Measurements from ENCODE around the gene DPH7. TPM values are rescaled to one million over a fixed set of nuclear protein-coding genes. Genes with fewer than 3 reads are reported as not detected.

The DPH7 gene
- total and polyA plus RNA-seq, 4 donors = 7.9 to 18.9 (median 12.3) TPM

DNA sequence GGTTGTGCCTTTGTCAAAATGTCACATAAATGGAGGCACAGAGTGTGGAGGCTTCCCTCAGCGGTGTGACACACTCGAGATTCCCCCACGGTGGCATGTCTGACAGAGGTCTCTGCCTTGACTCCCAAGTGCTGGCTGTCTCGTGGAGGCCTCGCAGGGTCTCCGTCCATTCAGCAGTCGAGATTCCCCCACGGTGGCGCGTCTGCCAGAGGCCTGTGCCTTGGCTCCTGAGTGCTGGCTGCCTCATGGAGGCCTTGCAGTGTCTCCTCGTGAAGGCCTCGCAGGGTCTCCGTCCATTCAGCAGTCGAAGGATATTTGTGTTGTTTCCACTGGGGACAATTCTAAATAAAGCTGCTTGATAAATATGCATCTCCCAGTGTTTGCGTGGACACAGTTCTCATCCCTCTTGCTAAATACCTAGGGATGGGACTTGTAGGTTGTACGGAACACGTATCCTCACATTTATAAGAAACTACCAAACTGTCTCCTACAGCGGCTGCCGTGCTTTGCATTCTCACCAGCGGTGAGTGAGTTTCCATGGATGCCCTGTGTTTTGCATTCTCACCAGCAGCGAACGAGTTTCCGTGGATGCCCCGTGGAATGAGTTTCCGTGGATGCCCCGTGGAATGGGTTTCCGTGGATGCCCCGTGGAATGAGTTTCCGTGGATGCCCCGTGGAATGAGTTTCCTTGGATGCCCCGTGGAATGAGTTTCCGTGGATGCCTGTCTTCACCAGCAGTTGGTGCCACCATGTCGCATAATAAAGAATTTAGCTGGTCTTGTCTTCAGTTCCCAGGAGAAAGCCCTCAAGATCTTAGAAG lies 54.4 kb downstream of the DPH7 start:
- TF ChIP-seq SP1 (IDR thresholded peaks at IDR 0.05) (no peak), RXRA (IDR thresholded peaks at IDR 0.05) (no peak), GABPA (IDR thresholded peaks at IDR 0.05 in 1 of 2, conservative IDR thresholded peaks at IDR 0.05 in 1 of 2) (no peak), FOXA2 (IDR thresholded peaks at IDR 0.05) (no peak), RAD21 (IDR thresholded peaks at IDR 0.05) (no peak), HNF4A (conservative IDR thresholded peaks at IDR 0.05) (no peak), JUND (IDR thresholded peaks at IDR 0.05) (no peak), HNF4G (IDR thresholded peaks at IDR 0.05) (no peak), NR2F2 (IDR thresholded peaks at IDR 0.05) (no peak), EGR1 (IDR thresholded peaks at IDR 0.05; ENCODE audit: low read depth in 2 of 2) (no peak)
- TF ChIP-seq, protein P1, sequence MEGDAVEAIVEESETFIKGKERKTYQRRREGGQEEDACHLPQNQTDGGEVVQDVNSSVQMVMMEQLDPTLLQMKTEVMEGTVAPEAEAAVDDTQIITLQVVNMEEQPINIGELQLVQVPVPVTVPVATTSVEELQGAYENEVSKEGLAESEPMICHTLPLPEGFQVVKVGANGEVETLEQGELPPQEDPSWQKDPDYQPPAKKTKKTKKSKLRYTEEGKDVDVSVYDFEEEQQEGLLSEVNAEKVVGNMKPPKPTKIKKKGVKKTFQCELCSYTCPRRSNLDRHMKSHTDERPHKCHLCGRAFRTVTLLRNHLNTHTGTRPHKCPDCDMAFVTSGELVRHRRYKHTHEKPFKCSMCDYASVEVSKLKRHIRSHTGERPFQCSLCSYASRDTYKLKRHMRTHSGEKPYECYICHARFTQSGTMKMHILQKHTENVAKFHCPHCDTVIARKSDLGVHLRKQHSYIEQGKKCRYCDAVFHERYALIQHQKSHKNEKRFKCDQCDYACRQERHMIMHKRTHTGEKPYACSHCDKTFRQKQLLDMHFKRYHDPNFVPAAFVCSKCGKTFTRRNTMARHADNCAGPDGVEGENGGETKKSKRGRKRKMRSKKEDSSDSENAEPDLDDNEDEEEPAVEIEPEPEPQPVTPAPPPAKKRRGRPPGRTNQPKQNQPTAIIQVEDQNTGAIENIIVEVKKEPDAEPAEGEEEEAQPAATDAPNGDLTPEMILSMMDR (IDR thresholded peaks at IDR 0.05; ENCODE audit: low read depth, low read length, missing input control) = no peak
- TF ChIP-seq, protein P2, sequence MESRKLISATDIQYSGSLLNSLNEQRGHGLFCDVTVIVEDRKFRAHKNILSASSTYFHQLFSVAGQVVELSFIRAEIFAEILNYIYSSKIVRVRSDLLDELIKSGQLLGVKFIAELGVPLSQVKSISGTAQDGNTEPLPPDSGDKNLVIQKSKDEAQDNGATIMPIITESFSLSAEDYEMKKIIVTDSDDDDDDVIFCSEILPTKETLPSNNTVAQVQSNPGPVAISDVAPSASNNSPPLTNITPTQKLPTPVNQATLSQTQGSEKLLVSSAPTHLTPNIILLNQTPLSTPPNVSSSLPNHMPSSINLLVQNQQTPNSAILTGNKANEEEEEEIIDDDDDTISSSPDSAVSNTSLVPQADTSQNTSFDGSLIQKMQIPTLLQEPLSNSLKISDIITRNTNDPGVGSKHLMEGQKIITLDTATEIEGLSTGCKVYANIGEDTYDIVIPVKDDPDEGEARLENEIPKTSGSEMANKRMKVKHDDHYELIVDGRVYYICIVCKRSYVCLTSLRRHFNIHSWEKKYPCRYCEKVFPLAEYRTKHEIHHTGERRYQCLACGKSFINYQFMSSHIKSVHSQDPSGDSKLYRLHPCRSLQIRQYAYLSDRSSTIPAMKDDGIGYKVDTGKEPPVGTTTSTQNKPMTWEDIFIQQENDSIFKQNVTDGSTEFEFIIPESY (IDR thresholded peaks at IDR 0.05) = no peak
- TF ChIP-seq, protein P3, sequence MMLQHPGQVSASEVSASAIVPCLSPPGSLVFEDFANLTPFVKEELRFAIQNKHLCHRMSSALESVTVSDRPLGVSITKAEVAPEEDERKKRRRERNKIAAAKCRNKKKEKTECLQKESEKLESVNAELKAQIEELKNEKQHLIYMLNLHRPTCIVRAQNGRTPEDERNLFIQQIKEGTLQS (IDR thresholded peaks at IDR 0.05) = no peak
- TF ChIP-seq, protein P4, sequence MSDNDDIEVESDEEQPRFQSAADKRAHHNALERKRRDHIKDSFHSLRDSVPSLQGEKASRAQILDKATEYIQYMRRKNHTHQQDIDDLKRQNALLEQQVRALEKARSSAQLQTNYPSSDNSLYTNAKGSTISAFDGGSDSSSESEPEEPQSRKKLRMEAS (IDR thresholded peaks at IDR 0.05) = no peak
- TF ChIP-seq, protein P5, sequence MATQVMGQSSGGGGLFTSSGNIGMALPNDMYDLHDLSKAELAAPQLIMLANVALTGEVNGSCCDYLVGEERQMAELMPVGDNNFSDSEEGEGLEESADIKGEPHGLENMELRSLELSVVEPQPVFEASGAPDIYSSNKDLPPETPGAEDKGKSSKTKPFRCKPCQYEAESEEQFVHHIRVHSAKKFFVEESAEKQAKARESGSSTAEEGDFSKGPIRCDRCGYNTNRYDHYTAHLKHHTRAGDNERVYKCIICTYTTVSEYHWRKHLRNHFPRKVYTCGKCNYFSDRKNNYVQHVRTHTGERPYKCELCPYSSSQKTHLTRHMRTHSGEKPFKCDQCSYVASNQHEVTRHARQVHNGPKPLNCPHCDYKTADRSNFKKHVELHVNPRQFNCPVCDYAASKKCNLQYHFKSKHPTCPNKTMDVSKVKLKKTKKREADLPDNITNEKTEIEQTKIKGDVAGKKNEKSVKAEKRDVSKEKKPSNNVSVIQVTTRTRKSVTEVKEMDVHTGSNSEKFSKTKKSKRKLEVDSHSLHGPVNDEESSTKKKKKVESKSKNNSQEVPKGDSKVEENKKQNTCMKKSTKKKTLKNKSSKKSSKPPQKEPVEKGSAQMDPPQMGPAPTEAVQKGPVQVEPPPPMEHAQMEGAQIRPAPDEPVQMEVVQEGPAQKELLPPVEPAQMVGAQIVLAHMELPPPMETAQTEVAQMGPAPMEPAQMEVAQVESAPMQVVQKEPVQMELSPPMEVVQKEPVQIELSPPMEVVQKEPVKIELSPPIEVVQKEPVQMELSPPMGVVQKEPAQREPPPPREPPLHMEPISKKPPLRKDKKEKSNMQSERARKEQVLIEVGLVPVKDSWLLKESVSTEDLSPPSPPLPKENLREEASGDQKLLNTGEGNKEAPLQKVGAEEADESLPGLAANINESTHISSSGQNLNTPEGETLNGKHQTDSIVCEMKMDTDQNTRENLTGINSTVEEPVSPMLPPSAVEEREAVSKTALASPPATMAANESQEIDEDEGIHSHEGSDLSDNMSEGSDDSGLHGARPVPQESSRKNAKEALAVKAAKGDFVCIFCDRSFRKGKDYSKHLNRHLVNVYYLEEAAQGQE (IDR thresholded peaks at IDR 0.05) = no peak
- no peak overlapping the region for H3K27ac ChIP-seq (ENCODE audit: low read depth in 1 of 2, low read length in 2 of 2)
- no peaks in the 10 kb centered on the region for H3K4me1 ChIP-seq (ENCODE audit: control insufficient read depth in 4 of 4, insufficient read depth in 4 of 4, low read length in 3 of 4)
- WGBS = 97% methylated on average over 33 of the region's 33 CpGs
- H3K4me3 ChIP-seq (ENCODE audit: low read depth in 1 of 3, low read length in 3 of 3) = no peak overlapping the region
- no peak overlapping the region for H3K9ac ChIP-seq (ENCODE audit: low read depth in 1 of 2, low read length in 2 of 2)
- H3K27me3 ChIP-seq (ENCODE audit: control insufficient read depth in 4 of 4, insufficient read depth in 4 of 4, low read length in 3 of 4) = no peaks in the 10 kb centered on the region
- no peaks in the 10 kb centered on the region for H3K9me3 ChIP-seq (ENCODE audit: control insufficient read depth in 4 of 4, low read length in 3 of 4)
- peaks cover 0 to 11% (median 4%) of the 10 kb centered on the region in 4 donors for H3K36me3 ChIP-seq (ENCODE audit: control insufficient read depth in 4 of 4, insufficient read depth in 3 of 4, low read depth in 1 of 4, low read length in 3 of 4)
- no peak for DNase-seq (ENCODE audit: low spot score)

All from liver (tissue), 9 donors.